Measurements from ENCODE around the gene TRIM67.

The TRIM67 gene

GRCh38 chr1:231183639-231184590 is 22.1 kb downstream of the TRIM67 start:
- DNase-seq (ENCODE audit: low read depth, low spot score) = no peak

- DNase-seq (ENCODE audit: low read depth, low spot score) = no peak
These were observed 23.0 kb downstream of the TRIM67 start for GRCh38 chr1:231184891-231185290.

GRCh38 chr1:231185391-231185790 is 23.5 kb downstream of the TRIM67 start:
- DNase-seq (ENCODE audit: low read depth, low spot score) = no peak

GRCh38 chr1:231186356-231187115 is 24.7 kb downstream of the TRIM67 start:
- no peak for DNase-seq (ENCODE audit: low read depth, low spot score)

- DNase-seq (ENCODE audit: low read depth, low spot score) = no peak
These were observed 25.7 kb downstream of the TRIM67 start for GRCh38 chr1:231187571-231187970.

- no peak for DNase-seq (ENCODE audit: low read depth, low spot score)
These were observed 26.2 kb downstream of the TRIM67 start for GRCh38 chr1:231188072-231188471.

- no peak for DNase-seq (ENCODE audit: low read depth, low spot score)
These were observed 26.9 kb downstream of the TRIM67 start for GRCh38 chr1:231188768-231189167.

GRCh38 chr1:231189683-231190270 is 27.9 kb downstream of the TRIM67 start:
- DNase-seq (ENCODE audit: low read depth, low spot score) = no peak

GRCh38 chr1:231190456-231190855 is 28.6 kb downstream of the TRIM67 start:
- DNase-seq (ENCODE audit: low read depth, low spot score) = no peak

- no peak for DNase-seq (ENCODE audit: low read depth, low spot score)
These were observed 30.8 kb downstream of the TRIM67 start for GRCh38 chr1:231192620-231193163.

- no peak for DNase-seq (ENCODE audit: low read depth, low spot score)
These were observed 32.0 kb downstream of the TRIM67 start for GRCh38 chr1:231193710-231194340.

- DNase-seq (ENCODE audit: low read depth, low spot score) = no peak
These were observed 32.6 kb downstream of the TRIM67 start for GRCh38 chr1:231194476-231194842.

GRCh38 chr1:231194843-231195516 is 33.1 kb downstream of the TRIM67 start:
- no peak for DNase-seq (ENCODE audit: low read depth, low spot score)

GRCh38 chr1:231196307-231196706 is 34.4 kb downstream of the TRIM67 start:
- no peak for DNase-seq (ENCODE audit: low read depth, low spot score)

GRCh38 chr1:231196728-231197127 is 34.9 kb downstream of the TRIM67 start:
- no peak for DNase-seq (ENCODE audit: low read depth, low spot score)

- DNase-seq (ENCODE audit: low read depth, low spot score) = no peak
These were observed 38.0 kb downstream of the TRIM67 start for GRCh38 chr1:231199868-231200267.

- DNase-seq (ENCODE audit: low read depth, low spot score) = no peak
These were observed 38.7 kb downstream of the TRIM67 start for GRCh38 chr1:231200388-231201031.

GRCh38 chr1:231201375-231201978 is 39.6 kb downstream of the TRIM67 start:
- DNase-seq (ENCODE audit: low read depth, low spot score) = no peak

GRCh38 chr1:231201979-231202633 is 40.2 kb downstream of the TRIM67 start:
- DNase-seq (ENCODE audit: low read depth, low spot score) = no peak

Measured in activated naive CD8-positive, alpha-beta T cell treated with anti-CD3 and anti-CD28 coated beads, Interleukin-2, amount 50 U/mL, for 16 hours (primary cell).